HL-60 (cell line): ENCODE measurements around the gene QRFP.

Experiments used
- POLR2AphosphoS5 ChIP-seq: IDR thresholded peaks from 2 replicates; pipeline ENCODE4 v1.6.1; 2012; ENCODE audit warnings: low read depth
- TF ChIP-seq, protein P1 (sequence below): IDR thresholded peaks from one replicate; pipeline ENCODE4 v1.5.1; 2011; ENCODE audit warnings: low read length, control low read depth, inconsistent platforms; ENCODE audit not compliant: insufficient read depth

DNA sequence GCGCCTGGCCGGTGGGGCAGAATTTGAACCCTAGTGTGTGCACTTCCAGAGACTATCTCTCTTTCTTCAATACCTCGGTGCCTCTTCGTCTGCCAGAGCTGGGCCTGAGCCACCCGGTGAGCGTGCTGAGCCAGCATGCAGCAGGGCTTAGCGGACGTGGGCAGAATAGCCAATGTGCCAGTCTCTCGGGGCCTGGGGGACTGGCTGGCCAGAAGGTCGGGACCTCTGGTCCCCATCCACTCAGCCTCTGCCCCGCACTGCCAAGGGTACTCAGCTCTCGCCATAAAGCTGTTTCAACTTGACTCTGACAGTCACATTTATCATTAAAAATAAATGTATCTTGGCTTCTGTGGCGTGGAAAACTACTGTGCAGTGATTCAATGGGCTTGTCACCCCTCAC is 46.6 kb upstream of the QRFP start:
- TF ChIP-seq, protein P1, sequence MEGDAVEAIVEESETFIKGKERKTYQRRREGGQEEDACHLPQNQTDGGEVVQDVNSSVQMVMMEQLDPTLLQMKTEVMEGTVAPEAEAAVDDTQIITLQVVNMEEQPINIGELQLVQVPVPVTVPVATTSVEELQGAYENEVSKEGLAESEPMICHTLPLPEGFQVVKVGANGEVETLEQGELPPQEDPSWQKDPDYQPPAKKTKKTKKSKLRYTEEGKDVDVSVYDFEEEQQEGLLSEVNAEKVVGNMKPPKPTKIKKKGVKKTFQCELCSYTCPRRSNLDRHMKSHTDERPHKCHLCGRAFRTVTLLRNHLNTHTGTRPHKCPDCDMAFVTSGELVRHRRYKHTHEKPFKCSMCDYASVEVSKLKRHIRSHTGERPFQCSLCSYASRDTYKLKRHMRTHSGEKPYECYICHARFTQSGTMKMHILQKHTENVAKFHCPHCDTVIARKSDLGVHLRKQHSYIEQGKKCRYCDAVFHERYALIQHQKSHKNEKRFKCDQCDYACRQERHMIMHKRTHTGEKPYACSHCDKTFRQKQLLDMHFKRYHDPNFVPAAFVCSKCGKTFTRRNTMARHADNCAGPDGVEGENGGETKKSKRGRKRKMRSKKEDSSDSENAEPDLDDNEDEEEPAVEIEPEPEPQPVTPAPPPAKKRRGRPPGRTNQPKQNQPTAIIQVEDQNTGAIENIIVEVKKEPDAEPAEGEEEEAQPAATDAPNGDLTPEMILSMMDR = no peak
- TF ChIP-seq POLR2AphosphoS5 = no peak
